GM19455 (cell line): Measurements from ENCODE around the gene KIR2DL1.
"Not testable (repeated sequence)": the region's sequence is repeated elsewhere in the genome, so short reads cannot be mapped to it uniquely, and the experiment has no call there.

Experiments
- ATAC-seq: cut with Tn5 transposase; IDR thresholded peaks from one replicate; pipeline ENCODE4 v1.9.1; 2021; ENCODE audit not compliant: unreplicated experiment

The KIR2DL1 gene

DNA sequence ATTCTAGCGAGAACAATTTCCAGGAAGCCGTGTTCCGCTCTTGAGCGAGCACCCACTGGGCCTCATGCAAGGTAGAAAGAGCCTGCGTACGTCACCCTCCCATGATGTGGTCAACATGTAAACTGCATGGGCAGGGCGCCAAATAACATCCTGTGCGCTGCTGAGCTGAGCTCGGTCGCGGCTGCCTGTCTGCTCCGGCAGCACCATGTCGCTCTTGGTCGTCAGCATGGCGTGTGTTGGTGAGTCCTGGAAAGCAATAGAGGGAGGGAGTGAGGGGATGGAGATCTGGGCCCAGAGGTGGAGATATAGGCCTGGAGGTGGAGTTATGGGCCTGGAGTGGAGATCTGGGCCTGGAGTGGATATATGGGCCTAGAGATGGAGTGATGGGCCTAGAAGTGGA is at the start of gene KIR2DL1:
KIR2DL1 (plus strand) TSS at position 148 of the 400 bp plus-strand sequence; CDS start at position 206, 58 bp downstream.
- ATAC-seq, result not testable (repeated sequence)

DNA sequence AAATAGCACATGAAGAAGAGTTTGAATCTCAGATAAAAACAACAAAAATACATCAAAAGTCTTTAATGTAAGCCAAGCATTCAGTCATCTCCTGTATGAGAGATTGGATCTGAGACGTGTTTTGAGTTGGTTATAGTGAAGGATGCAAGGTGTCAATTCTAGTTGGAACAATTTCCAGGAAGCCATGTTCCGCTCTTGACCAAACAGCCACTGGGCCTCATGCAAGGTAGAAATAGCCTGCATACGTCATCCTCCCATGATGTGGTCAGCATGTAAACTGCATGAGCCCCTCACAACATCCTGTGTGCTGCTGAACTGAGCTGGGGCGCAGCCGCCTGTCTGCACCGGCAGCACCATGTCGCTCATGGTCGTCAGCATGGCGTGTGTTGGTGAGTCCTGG is 45.5 kb upstream of the KIR2DL1 start, which contains the start of gene KIR3DL3:
KIR3DL3 (plus strand) TSS at position 301 of the 400 bp plus-strand sequence; CDS start at position 356, 55 bp downstream.
- ATAC-seq, result no peak

DNA sequence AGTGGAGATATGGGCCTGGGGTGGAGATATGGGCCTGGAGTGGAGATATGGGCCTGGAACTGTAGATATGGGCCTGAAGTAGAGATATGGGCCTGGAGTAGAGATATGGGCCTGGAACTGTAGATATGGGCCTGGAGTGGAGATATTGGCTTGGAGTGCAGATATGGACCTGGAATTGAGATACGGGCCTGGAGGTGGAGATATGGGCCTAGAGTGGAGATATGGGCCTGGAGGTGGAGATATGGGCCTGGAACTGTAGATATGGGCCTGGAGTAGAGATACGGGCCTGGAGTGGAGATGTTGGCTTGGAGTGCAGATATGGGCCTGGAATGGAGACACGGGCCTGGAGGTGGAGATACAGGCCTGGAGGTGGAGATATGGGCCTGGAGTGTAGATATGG is 44.9 kb upstream of the KIR2DL1 start:
- no peak for ATAC-seq

DNA sequence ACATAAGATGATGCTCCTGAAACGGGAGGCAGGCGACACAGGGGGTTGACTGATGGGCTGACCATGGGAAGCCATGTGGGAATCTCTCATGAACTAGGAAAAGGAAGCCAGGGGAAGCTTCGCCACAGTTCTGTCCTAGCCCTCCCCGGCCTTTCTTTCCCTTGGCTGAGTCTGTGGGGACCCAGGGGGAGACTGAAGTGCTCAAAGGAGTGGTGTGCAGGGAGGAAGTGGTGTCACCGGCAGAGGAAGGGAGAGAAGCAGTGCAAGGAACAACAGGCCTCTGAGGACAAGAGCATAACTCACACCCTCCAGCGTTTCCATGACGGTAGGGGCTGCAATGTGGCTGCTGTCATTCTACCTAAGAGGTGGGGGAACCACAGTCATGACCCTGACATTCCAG is 44.3 kb upstream of the KIR2DL1 start:
- ATAC-seq, result no peak

DNA sequence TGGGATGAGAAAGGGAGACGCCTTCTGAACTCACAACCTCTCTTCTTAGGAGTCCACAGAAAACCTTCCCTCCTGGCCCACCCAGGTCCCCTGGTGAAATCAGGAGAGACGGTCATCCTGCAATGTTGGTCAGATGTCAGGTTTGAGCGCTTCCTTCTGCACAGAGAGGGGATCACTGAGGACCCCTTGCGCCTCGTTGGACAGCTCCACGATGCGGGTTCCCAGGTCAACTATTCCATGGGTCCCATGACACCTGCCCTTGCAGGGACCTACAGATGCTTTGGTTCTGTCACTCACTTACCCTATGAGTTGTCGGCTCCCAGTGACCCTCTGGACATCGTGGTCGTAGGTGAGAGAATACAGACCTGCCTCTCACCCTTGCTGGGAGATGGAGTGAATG is 42.0 kb upstream of the KIR2DL1 start:
- no peak for ATAC-seq

DNA sequence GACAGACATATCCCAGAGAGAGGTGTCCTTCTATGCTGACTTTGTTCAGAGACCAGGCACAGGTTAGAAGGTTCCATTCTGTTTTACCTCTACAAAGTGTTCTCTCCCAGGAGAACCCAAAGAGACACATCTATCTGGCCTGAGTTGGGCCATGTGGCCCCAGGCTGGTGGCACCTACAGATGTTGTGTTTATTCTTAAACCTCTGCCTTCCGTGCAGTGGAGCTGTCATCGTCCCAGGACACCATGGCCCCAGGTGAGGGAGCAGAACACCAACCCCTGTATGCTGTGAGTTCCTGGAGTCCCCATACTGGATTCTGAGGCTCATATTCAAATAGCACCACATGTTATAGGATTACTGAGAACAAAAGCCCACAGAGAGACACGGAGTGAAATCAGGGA is 41.4 kb upstream of the KIR2DL1 start:
- no peak for ATAC-seq

DNA sequence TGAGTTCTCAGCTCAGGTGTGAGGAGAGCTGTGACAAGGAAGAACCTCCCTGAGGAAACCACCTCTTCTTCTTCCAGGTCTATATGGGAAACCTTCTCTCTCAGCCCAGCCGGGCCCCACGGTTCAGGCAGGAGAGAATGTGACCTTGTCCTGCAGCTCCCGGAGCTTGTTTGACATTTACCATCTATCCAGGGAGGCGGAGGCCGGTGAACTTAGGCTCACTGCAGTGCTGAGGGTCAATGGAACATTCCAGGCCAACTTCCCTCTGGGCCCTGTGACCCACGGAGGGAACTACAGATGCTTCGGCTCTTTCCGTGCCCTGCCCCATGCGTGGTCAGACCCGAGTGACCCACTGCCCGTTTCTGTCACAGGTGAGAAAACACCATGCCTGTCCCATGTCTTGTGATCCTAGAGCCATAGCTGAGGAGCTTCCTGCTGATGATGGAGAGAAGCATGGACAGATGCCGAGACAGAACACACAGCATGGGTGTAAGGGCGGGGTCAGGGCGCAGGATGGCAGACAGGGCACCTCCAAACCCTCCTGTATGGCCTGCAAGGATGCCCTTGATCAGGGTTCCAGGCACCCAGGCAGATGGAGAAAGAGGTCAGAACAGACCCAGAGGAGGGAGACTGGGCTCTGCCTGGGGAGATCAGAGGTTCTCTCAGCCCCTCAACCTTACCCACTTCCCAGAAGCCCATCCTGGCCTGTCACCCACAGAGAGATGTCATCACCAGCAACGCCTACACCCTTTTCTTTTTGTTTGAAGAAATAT is 40.0 kb upstream of the KIR2DL1 start:
- ATAC-seq, result no peak

DNA sequence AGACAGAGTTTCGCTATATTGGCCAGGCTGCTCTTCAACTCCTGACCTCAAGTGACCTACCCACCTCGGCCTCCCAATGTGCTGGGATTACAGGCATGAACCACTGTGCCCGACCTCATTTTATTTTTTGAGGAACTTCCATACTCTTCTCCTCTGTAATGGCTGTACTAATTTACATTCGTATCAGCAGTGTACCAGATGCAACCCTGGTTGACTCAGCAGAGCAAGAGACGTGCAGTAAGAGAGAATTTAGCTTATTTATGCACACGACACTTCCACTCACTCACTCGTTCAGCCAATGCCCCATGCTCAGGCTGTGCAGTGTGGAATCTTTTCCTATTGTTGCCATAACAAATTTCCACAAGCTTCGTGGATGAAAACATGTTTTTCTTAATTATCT is 38.4 kb upstream of the KIR2DL1 start:
- ATAC-seq, result no peak

DNA sequence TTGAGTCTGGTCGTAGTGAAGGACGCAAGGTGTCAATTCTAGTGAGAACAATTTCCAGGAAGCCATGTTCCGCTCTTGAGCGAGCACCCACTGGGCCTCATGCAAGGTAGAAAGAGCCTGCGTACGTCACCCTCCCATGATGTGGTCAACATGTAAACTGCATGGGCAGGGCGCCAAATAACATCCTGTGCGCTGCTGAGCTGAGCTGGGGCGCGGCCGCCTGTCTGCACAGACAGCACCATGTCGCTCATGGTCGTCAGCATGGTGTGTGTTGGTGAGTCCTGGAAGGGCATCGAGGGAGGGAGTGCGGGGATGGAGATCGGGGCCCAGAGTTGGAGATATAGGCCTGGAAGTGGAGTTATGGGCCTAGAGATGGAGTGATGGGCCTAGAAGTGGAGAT is 31.3 kb upstream of the KIR2DL1 start, which contains the start of gene KIR2DL3:
KIR2DL3 (plus strand) TSS at position 208 of the 400 bp plus-strand sequence; CDS start at position 241, 33 bp downstream.
- not testable (repeated sequence) for ATAC-seq

DNA sequence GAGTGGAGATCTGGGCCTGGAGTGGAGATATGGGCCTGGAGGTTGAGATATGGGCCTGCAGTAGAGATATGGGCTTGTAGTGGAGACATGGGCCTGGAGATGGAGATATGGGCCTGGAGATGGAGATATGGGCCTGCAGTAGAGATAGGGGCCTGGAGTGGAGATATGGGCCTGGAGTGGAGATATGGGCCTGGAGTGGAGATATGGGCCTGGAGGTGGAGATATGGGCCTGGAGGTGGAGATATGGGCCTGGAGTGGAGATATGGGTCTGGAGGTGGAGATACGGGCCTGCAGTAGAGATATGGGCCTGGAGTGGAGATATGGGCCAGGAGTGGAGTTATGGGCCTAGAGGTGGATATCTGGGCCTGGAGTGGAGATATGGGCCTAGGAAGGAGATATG is 30.9 kb upstream of the KIR2DL1 start:
- no peak for ATAC-seq

DNA sequence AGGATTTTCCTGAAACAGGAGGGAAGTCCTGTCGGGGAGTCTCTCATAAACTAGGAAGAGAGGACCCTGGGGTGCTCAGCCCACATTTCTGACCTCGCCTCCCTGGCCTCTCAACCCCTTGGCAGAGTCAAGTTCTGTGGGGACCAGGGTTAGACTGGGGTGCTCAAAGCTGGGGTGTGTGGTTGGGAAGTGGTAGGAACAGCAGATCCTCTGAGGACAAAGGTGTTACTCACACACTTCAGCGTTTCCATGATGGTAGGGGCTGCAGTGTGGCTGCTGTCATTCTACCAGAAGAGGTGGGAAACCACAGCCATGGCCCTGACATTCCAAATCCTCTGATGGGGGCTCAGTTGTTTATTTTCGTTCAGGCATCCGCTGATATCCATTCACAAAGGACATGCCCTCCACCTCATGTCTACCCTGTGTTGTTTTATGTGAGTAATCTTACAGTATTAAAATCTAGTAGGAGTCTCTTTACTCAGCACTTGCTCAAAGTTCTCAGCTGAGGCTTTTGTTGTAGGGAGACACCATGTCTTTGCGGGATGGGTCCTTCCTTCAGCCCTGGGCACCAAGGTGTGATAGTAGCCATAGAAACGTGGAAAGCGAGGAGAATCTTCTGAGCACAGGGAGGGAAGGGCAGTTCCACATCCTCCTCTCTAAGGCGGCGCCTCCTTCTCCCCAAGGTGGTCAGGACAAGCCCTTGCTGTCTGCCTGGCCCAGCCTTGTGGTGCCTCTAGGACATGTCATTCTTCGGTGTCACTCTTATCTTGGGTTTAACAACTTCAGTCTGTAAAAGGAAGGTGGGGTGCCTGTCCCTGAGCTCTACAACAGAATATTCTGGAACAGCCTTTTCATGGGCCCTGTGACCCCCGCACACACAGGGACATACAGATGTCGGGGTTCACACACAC is 29.8 kb upstream of the KIR2DL1 start:
- ATAC-seq, result no peak

DNA sequence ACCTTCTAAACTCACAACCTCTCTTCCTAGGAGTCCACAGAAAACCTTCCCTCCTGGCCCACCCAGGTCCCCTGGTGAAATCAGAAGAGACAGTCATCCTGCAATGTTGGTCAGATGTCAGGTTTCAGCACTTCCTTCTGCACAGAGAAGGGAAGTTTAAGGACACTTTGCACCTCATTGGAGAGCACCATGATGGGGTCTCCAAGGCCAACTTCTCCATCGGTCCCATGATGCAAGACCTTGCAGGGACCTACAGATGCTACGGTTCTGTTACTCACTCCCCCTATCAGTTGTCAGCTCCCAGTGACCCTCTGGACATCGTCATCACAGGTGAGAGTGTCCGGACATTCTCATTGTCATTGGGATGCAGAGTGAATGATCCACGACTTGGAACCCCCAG is 27.6 kb upstream of the KIR2DL1 start:
- not testable (repeated sequence) for ATAC-seq

DNA sequence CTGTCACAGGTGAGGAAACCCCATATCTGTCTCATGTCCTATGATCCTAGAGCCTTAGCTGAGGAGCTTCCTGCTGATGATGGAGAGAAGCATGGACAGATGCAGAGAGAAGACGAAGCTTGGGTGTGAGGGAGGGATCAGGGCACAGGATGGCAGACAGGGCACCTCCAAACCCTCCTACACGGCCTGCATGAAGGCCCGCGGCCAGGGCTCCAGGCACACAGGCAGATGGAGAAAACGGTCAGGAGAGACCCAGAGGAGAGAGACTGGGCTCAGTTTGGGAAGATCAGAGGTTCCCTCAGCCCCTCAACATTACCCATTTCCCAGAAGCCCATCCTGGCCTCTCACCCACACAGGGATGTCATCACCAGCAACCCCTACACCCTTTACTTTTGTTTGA is 25.5 kb upstream of the KIR2DL1 start:
- not testable (repeated sequence) for ATAC-seq

DNA sequence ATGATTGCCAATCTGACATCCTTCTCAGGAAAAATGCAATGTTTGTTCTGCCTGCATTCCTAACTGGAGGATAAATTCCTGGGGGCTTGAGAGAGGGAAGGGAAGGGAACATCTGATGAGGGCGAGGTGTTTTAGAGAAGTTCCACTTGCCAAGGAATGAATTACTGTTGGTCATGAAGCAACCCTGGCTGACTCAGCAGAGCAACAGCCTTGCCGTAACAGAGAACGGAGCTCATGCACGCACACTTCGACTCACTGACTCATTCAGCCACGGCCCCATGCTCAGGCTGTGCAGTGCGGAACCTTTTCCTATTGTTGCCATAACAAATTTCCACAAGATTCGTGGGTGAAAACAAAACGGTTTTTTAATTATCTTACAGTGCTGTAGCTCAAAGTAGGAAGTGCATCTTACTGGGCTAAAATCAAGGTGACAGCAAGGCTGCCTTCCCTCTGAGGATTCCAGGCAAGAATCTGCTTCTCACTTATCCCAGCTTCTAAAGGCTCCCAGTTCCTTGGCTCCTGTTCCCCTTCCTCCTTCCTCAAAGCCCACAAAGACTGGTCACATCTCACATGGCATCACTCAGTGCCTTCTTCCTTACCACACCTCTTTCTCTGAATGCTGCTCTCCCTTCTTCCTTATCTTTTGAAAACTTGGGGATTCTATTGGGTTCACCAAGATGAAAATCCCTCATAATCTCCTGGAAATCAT is 21.8 kb upstream of the KIR2DL1 start:
- not testable (repeated sequence) for ATAC-seq

DNA sequence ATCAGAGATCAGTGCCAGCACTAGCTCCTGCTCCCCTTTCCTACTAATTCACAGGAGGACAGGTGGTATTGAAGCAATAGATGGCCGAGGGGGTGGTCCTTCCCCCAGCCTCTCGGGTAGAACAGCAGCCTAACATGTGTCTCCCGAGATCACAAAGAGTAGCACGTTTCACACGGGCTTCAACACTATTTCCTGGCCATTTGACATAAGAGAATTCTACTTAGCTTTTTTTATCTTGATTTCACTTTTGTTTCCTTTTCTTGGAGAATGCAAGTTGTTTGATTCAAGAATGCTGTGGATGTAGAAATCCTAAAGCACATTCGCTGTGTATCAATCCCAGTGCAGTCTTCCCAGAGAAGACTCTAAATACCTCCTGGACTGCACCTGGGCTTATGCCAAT is 19.3 kb upstream of the KIR2DL1 start:
- not testable (repeated sequence) for ATAC-seq

DNA sequence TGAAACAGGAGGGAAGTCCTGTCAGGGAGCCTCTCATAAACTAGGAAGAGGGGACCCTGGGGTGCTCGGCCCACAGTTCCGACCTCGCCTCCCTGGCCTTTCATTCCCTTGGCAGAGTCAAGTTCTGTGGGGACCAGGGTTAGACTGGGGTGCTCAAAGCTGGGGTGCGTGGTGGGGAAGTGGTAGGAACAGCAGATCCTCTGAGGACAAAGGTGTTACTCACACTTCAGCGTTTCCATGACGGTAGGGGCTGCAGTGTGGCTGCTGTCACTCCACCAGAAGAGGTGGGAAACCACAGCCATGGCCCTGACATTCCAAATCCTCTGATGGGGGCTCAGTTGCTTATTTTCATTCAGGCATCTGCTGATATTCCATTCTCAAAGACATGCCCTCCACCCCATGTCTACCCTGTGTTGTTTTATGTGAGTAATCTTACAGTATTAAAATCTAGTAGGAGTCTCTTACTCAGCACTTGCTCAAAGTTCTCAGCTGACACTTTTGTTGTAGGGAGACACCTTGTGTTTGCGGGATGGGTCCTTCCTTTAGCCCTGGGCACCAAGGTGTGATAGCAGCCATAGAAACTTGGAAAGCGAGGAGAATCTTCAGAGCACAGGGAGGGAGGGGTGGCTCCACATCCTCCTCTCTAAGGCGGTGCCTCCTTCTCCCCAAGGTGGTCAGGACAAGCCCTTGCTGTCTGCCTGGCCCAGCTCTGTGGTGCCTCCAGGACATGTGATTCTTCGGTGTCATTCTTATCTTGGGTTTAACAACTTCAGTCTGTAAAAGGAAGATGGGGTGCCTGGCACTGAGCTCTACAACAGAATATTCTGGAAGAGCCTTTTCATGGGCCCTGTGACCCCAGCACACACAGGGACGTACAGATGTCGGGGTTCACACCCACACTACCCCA is 13.1 kb upstream of the KIR2DL1 start:
- not testable (repeated sequence) for ATAC-seq

DNA sequence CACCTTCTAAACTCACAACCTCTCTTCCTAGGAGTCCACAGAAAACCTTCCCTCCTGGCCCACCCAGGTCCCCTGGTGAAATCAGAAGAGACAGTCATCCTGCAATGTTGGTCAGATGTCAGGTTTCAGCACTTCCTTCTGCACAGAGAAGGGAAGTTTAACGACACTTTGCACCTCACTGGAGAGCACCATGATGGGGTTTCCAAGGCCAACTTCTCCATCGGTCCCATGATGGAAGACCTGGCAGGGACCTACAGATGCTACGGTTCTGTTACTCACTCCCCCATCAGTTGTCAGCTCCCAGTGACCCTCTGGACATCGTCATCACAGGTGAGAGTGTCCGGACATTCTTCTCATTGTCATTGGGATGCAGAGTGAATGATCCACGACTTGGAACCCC is 11.0 kb upstream of the KIR2DL1 start:
- ATAC-seq, result not testable (repeated sequence)

DNA sequence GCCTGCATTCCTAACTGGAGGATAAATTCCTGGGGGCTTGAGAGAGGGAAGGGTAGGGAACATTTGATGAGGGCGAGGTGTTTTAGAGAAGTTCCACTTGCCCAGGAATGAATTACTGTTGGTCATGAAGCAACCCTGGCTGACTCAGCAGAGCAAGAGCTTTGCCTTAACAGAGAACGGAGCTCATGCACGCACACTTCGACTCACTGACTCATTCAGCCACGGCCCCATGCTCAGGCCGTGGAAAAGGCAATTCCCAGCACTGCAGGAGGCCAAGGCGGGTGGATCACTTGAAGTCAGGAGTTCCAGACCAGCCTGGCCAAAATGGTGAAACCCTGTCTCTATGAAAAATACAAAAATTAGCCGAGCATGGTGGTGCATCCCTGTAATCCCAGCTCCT is 5.4 kb upstream of the KIR2DL1 start:
- not testable (repeated sequence) for ATAC-seq

DNA sequence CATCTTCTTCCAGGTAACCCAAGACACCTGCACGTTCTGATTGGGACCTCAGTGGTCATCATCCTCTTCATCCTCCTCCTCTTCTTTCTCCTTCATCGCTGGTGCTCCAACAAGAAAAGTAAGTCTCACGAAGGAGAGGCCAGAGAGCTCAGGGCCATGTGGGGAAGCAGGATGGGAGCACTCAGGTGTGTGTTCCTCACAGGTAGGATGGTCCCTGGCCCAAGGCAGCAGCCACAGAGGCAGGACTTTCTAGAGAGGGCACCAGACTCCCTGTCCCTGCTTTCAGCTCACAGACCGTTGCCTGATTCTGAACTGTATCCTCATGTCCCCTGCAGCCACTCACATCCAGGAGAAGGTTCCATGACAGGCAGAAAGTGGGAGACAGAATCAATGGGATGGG is 3.1 kb upstream of the KIR2DL1 start:
- not testable (repeated sequence) for ATAC-seq

DNA sequence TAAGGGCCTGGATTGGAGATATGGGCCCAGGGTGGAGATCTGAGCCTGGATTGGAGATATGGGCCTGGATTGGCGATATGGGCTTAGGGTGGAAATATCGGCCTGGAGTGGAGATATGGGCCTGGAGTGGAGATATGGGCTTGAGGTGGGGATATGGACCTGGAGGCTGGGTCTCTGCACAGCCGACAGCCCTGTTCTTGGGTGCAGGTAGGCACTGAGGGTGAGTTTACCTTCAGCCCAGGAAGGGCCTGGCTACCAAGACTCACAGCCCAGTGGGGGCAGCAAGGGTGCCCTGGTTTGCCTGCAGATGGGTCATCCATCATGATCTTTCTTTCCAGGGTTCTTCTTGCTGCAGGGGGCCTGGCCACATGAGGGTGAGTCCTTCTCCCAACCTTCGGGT is 918 bp downstream of the KIR2DL1 start:
- not testable (repeated sequence) for ATAC-seq
